RWPE2 (cell line): ENCODE data around the gene C6orf89.

Source experiments
- ATAC-seq: fragments of 200-7000 bp; cut with Tn5 transposase; 3 replicates; pipeline ENCODE4 v1.9.1; 2021; ENCODE audit warnings: low read depth
- DNase-seq: peaks from one replicate; pipeline ENCODE4 v3.0.0-alpha.2; 2020; ENCODE audit warnings: low spot score
- H3K27ac ChIP-seq: fragments of 450-650 bp; 2 replicates; pipeline ENCODE4 v1.5.1; 2017; ENCODE audit warnings: mild to moderate bottlenecking; ENCODE audit not compliant: poor library complexity, severe bottlenecking
- H3K27me3 ChIP-seq: fragments of 250-450 bp; sonication (Bioruptor Pico); 2 replicates; pipeline ENCODE4 v1.5.1; 2021; ENCODE audit warnings: mild to moderate bottlenecking, moderate library complexity; ENCODE audit not compliant: insufficient read depth, poor library complexity, severe bottlenecking
- H3K36me3 ChIP-seq: fragments of 250-450 bp; sonication (Bioruptor Pico); 2 replicates; pipeline ENCODE4 v1.5.1; 2020; ENCODE audit warnings: low read depth, mild to moderate bottlenecking, moderate library complexity
- H3K4me1 ChIP-seq: fragments of 250-450 bp; sonication (Bioruptor Pico); 2 replicates; pipeline ENCODE4 v1.5.1; 2021; ENCODE audit warnings: mild to moderate bottlenecking, moderate library complexity; ENCODE audit not compliant: insufficient read depth, poor library complexity, severe bottlenecking
- H3K4me3 ChIP-seq: fragments of 250-450 bp; sonication (Bioruptor Pico); 2 replicates; pipeline ENCODE4 v1.5.1; 2021; ENCODE audit warnings: mild to moderate bottlenecking, moderate library complexity; ENCODE audit not compliant: severe bottlenecking
- H3K9me3 ChIP-seq: fragments of 250-450 bp; sonication (Bioruptor Pico); 2 replicates; pipeline ENCODE4 v1.5.1; 2021; ENCODE audit warnings: mild to moderate bottlenecking, moderate library complexity; ENCODE audit not compliant: severe bottlenecking
- CTCF ChIP-seq: fragments of 450-650 bp; IDR thresholded peaks from one replicate; pipeline ENCODE4 v1.5.1; 2017; ENCODE audit warnings: mild to moderate bottlenecking, moderate library complexity; ENCODE audit not compliant: poor library complexity, severe bottlenecking

C6orf89 gene

GRCh38 chr6:36885461-36886401 is at the start of gene C6orf89:
C6orf89 (plus strand) TSS chr6:36885952; CDS start chr6:36899445, 13,493 bp downstream.
- H3K27ac ChIP-seq: peak within 1 kb of the TSS; percentile 26
- peak within 1 kb of the TSS; percentile 61 for H3K4me3 ChIP-seq
- H3K4me1 ChIP-seq: peaks cover 2% of the 10 kb centered on the region
- H3K9me3 ChIP-seq: peaks cover 2% of the 10 kb centered on the region
- H3K36me3 ChIP-seq: no peaks in the 10 kb centered on the region
- ATAC-seq: peak; percentile 99
- no peaks in the 10 kb centered on the region for H3K27me3 ChIP-seq
- peak; percentile 90 for TF ChIP-seq CTCF
- peak; percentile 97 for DNase-seq

- H3K27ac ChIP-seq: no peak overlapping the region
- no peaks in the 10 kb centered on the region for H3K9me3 ChIP-seq
- peaks cover 22% of the 10 kb centered on the region for H3K27me3 ChIP-seq
- no peaks in the 10 kb centered on the region for H3K4me1 ChIP-seq
- ATAC-seq: 0 out of 3 replicates have a peak, but pooled peaks have one; percentile 30
- no peaks in the 10 kb centered on the region for H3K36me3 ChIP-seq
- H3K4me3 ChIP-seq: no peak overlapping the region
- no peak for DNase-seq
- TF ChIP-seq CTCF: no peak
Measured at GRCh38 chr6:36836111-36837021, 49.4 kb upstream of the C6orf89 start.

- TF ChIP-seq CTCF: no peak
- Histone ChIP-seq H3K36me3 (no peaks in the 10 kb centered on the region), H3K9me3 (no peaks in the 10 kb centered on the region), H3K27me3 (peaks cover 22% of the 10 kb centered on the region), H3K4me1 (no peaks in the 10 kb centered on the region), H3K27ac (no peak overlapping the region), H3K4me3 (no peak overlapping the region)
- no peak for DNase-seq
- no peak for ATAC-seq
Measured at GRCh38 chr6:36837022-36837339, 48.8 kb upstream of the C6orf89 start.

GRCh38 chr6:36837686-36838085 is 48.1 kb upstream of the C6orf89 start:
- H3K27ac ChIP-seq: no peak overlapping the region
- no peak for TF ChIP-seq CTCF
- peaks cover 22% of the 10 kb centered on the region for H3K27me3 ChIP-seq
- no peak for ATAC-seq
- no peaks in the 10 kb centered on the region for H3K9me3 ChIP-seq
- no peaks in the 10 kb centered on the region for H3K4me1 ChIP-seq
- H3K36me3 ChIP-seq: no peaks in the 10 kb centered on the region
- no peak overlapping the region for H3K4me3 ChIP-seq
- no peak for DNase-seq
